ENCODE measurements around the gene CENPU.
A peak's percentile ranks its signal among the peaks of the same experiment; 100 is the strongest.
"Not testable (repeated sequence)": the region's sequence is repeated elsewhere in the genome, so short reads cannot be mapped to it uniquely, and the experiment has no call there.

CENPU gene

DNA sequence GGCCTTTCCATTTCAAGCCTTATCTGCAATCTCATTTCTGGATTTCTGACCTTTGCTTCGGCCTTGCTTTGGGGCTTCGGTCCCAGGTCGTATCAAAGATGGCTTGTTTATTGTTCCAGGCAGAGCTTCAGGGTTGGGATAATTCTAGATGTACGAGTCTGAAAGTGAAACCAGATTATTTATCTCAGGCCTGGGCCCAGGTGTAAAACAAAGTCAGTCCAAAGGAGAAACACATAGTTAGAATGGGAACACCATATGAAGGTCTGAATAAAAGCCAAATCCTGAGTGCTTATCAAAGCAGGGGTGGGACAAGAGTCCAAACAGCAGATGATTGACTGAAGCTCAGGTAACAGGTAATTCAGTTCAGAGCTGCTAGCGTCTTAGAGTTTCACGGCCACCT, 67.2 kb downstream of the CENPU start:
- DNase-seq (ENCODE audit: low read depth), result no peak

DNA sequence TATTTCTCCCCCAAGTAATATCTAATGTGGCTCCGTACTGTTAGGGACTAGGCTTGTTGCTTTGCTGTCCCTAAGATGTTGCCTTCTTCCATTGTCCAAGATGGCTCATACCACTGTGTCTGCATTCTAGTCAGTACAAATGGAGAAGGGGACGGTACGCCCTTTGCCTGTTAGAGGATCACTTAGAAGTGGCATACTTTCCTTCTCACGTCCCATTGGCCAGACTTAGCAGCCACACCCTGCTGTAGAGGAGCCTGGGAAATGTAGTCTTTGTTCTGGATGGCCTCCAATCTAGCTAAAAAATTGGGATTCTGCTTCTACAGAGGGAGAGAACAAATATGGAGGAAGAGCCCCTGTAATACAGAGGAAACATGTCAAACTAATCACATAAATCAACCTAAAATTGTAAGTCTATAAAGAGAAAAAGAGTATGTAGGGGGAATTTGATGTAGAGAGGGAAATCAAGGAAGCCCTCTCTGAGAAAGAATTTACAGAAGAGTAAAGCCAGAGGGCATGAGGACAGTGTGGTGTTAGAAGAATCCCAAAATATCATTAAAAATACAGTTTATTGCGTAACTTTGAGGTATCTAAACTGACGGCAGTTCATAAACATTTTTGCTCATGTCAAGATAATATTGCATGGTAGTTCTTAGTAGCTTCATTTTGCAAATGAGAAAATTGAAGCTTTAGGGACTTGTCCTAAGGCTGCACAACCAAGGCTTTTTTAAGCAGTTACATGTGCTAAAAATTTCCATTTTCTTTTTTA, 69.3 kb downstream of the CENPU start:
- no peak for DNase-seq (ENCODE audit: low read depth)

DNA sequence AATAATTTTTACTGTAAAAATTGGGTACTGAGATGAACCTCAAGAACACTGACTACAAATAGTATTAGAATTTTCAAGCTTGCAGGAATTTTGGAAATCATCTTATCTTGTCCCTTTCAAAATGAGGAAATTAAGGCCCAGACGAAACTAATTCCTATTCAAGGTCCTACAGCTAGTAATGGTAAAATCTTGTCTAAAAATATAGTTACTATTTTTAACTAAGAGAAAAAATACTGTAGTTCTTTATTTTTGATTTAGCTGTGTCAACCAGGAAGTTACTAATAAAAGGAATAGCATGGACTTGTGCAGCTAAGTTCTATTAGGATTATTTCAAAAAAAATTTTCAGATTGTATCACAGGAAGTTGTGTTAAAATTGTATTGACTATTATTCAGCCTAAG, 71.7 kb downstream of the CENPU start:
- DNase-seq (ENCODE audit: low read depth), result no peak

DNA sequence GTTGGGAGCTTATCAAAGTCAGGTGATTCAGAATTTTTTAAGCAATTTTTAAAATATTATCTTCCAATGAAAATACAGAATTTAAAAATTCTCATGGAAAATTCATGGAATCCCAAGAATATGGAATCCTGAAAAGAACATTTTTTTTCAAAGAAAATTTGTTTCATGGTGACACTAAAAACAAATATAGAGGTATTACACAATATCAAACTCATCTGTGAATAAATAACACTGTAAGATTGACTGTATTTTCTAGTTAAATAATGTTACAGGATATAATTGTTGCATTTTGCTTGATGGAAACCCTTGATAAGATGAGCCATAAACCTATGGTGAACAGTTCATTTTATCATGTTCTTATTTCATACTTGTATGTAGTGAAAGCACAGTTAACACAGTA, 72.9 kb downstream of the CENPU start:
- DNase-seq (ENCODE audit: low read depth), result no peak

DNA sequence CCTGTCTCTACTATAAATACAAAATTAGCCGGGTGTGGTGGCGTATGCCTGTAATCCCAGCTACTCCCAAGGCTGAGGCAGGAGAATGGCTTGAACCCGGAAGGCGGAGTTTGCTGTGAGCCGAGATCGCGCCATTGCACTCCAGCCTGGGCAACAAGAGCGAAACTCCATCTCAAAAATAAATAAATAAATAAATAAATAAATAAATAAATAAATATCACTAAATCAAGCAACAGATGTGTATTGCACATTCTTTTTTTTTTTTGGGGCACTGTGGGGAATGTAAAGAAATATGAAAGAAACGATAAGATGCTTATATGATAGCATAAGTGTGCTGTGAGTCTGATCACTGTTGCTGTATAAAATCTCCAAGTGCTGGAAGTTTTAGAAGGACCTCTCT, 76.1 kb downstream of the CENPU start:
- not testable (repeated sequence) for DNase-seq (ENCODE audit: low read depth)

DNA sequence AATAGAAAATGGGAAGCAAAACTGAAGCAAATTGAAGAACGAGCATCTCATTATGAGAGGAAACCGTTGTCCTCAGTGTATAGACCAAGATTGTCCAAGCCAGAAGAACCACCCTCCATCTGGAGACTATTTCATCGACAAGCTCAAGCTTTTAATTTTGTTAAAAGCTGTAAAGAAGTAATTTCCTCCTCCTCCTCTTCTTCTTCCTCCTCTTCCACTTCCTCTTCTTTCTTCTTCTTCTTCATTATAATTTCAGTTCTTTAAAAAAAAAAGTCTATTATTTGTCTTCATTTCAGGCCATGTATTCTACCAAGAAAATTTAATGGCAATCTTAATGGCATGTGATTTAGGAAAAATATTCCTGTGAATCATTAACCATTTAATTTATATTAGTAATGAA, 76.8 kb downstream of the CENPU start:
- no peak for DNase-seq (ENCODE audit: low read depth)

DNA sequence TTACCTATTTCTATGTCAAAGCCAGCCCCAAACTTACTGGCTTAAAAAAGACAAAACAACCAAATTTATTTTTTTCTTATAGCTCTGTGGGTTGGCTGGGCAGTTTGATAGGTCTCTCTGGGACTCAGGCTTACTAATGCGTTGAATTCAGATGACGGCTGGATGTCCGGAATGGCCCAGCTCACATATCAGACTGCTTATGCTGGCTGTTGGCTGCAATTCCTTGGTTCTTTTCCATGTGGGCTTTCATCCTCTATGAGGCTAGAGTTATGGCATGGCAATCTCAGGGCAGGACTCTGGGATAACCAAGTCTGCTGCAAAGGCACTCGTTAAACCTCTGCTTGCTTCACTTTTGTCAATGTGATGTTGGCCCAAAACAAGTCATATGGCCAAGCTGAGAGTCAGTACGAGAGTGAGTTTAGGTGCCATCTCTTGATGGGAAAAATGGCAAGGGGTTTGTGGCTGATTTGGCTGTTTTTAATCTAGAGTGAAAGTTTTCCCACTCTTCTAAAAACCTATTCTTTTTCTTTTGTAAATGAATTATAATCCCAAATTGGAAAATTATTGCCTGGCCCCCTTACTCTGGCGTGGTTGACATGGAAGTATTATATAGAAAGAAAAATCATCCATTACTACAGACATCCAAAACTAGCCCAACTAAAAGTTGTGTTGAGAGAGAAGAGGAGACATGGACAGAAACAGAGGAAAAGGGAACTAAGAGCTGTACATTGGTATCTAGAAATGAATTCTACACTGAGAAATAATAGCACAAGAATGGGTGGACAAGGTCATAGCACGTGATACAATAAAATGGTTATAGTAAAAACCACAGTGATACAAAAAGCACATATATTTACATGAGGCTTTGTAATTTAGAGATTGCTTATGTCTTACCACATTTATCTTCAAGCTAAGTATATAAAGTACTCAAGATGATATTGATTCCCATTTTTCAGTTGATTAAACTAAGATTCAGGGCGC, 77.7 kb downstream of the CENPU start:
- DNase-seq (ENCODE audit: low read depth), result no peak

DNA sequence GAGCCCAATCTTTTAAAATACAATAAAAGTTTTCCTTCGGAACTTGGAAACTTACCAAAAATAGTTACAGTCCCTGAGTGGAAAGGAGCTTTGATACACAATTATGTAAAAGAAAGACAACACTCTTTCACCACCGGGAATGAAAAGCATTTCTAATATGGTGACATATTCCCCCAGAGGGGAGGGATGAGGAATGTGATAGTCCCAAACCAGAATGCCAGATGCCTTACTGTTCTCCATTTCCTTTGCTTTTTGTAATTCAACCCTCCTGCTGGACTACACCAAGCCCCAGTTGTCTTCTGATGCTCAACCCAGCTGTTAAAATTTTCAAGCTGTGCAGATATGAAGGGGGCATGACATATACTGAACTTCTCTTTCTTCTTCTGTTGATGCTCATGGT, 80.2 kb downstream of the CENPU start:
- no peak for DNase-seq (ENCODE audit: low read depth)

DNA sequence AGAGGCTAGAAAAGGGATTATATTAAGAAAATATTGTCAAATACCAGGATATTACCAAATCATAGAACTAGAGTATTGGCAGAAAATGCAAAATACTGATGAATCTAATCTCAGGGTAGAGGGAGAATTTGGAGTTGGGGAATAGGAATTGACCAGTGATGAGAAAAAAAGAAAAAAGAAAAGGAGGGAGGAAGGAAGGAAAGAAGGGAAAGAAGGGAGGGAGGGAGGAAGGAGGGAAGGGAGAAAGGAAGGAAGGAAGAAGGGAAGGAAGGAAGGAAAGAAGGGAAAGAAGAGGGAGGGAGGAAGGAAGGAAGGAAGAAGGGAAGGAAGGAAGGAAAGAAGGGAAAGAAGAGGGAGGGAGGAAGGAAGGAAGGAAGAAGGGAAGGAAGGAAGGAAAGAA, 81.2 kb downstream of the CENPU start:
- DNase-seq (ENCODE audit: low read depth), result not testable (repeated sequence)

DNA sequence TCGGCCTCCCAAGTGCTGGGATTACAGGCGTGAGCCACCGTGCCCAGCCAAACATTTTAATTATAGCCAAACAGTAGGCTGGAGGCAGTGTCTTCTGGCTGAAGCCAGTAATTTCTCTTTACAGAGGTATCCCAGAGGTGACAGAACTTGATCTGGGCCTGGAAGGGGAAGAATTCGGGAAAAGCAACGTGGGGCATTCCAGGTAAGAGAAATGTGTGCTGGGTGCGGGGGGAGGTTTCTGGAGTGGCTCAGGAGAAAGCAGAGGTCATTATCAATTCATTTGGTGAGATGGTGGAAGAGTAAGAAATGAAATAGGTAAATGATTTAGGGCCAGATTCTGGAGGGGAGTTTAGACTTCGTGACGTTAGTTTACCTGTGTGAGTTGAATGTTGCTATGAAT, 82.0 kb downstream of the CENPU start:
- DNase-seq (ENCODE audit: low read depth), result no peak

DNA sequence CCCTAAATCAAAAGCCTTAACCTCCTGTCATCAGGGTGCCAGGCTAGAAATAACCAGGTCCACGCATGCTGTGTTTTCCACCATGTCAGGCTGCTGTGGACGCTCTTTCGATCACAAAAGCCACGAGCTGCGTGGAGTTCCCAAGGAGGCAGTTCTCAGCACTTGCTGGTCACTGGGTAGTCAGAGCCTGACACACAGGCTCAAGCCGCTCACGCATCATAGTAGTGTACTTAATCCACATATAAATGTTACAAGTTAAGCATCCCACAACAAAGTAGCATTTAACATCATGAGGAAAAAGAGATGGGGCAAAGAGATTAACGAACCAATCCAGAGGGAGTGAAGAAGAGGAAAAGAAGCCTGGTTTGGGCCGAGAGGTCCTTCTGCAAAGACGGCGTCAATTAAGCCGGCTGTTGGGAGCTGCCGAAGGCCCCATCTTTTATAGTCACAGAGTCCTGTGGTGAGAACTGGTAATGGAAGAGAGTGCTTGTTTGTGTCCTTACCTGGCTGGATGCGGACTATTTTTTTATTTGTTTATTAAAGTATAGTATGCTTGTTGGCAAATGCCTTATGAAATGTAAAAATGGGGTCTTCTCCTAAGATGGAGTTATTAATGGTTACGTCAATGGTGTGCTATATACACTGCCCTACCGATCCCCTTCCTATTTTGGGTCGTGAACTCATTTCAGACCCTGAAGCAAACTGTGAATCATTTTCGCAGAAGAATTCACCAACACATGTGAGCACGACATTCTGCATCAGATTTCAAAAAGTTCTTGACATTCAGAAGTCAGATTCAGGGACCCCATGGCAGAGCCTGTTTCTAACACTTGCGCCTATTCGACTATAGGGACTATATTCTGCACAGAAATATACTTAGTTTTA, 83.7 kb downstream of the CENPU start:
- DNase-seq (ENCODE audit: low read depth), result no peak

DNA sequence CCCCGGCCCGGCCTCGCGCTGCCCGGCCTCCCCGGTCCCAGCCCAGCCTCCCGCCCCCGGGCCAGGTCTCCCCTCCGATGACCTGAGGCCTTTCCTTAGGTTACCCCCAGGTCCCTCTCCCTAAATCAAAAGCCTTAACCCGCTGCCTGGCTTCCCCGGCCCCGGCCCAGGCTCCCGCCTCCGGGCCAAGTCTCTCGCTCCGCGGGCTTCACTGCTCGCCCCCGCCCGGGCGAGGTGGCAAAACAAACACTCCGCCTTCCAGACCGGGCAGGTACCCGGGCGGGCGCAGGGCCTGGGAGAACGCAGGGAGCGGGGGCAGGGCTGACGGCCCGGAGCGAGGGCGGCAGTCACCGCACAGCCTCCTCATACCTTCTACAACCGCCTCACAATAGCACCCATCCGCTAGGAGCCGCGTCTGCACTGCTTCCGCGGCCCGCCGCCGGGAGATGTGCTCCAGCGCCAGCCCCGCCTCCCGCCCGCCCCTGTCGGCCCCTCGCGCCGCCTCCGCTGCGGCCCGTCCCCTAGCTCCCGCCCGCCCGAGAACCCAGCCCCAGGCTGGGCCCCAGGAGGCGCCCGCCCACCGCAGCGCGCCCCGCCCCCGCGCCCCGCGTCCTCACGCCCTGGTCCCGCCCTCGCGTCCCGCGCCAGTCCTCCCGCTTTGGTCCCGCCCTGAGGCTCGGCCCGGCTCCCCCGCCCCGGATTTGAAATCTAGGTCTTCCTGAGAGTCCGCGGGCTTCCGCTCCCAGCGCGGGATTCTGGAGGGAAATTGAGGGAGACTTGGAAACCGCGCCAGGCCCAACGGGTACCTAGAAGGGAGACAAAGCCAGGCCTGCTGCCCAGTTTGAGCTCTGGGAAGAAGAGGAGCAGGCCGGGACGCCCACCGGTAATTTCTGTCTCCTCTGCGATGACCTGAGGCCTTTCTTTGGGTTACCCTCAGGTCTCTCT, 84.6 kb downstream of the CENPU start, which contains the start of the genes CASP3 and PRIMPOL:
CASP3 (minus strand) TSS at position 422 of the 945 bp plus-strand sequence. CDS start 10,994 bp downstream, outside the sequence.
PRIMPOL (plus strand) TSS at position 713 of the 945 bp plus-strand sequence. CDS start 7,403 bp downstream, outside the sequence.
- DNase-seq (ENCODE audit: low read depth), result peak; percentile 69

DNA sequence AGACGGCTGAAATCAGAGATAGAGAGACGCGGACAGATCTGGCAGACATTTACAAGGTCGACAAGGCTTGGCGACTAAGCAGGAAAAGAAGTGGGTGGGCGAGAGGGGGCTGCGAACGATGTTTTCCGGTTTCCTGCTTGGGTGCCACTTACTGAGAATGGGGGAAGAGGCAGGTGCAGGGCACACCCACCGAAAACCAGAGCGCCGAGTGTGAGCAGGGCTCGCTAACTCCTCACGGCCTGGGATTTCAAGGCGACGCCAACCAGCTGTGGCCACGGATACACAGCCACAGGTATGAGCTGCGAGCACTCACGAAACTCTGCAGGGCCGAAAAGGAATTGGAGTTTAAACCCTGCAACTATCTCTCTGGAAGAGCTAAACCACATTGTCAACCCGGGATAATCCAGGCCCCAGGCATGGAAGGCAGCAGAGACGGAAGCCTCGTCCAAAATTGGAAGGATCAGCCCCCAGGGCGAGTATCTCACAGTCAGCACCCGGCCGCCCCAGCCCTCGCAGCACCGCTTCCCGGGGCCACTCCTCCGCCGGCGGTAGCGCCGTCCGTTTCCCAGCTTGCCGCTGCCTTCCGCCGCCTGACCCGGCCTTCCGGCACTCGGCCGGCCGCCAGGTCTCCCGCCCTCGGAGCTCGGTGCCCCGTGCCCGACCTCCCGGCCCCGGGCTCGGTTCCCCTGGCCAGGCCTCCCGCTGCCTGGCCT, 85.4 kb downstream of the CENPU start:
- DNase-seq (ENCODE audit: low read depth), result peak; percentile 37

DNA sequence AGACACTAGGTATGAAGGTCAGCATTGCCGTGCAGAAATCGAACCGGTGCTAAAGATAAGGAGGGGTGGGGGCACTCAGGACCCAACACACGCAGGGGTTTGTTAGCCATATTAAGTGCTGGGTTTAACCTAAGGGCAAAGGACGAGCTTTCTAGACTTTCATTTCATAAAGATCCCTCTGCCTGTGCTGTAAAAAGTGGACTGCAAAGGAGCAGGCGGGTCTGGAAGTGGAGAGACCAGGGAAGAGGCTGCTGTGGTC, 85.9 kb downstream of the CENPU start:
- no peak for DNase-seq (ENCODE audit: low read depth)

DNA sequence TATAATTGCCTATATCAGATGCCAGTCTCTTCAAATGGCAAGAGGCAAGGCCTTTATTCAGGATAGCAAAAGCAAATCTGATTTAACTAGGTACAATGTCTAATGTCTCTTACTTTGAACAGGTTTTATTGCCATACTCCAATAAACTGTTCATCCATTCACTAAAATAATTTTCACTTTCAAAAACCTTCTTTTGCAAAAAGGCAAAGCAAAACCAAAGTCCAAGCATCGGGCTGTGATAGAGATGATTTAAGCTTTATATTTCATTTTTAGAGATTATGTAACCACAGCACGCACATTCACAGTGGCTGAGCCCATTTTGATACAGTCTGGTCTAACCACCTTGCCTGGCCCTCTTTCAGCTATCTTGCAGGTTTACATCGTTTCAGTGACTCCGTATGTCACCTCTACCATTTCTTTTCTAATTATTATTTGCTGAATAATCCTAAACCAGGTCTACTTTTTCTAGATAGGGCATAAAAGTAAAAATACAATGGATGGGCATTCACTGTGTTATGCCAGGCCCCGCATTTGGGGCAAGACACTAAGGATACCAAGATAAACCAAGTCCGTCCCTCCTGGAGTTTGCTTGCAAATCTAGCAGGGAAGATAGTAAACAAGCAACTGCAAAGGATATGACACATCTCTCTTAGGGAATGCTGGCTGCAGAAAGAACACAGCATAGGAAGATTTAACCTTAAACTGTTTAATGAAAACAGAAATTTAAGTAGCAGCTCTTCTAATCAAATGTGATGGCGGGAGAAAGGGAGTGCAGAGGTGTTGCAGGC, 86.4 kb downstream of the CENPU start:
- DNase-seq (ENCODE audit: low read depth), result no peak

DNA sequence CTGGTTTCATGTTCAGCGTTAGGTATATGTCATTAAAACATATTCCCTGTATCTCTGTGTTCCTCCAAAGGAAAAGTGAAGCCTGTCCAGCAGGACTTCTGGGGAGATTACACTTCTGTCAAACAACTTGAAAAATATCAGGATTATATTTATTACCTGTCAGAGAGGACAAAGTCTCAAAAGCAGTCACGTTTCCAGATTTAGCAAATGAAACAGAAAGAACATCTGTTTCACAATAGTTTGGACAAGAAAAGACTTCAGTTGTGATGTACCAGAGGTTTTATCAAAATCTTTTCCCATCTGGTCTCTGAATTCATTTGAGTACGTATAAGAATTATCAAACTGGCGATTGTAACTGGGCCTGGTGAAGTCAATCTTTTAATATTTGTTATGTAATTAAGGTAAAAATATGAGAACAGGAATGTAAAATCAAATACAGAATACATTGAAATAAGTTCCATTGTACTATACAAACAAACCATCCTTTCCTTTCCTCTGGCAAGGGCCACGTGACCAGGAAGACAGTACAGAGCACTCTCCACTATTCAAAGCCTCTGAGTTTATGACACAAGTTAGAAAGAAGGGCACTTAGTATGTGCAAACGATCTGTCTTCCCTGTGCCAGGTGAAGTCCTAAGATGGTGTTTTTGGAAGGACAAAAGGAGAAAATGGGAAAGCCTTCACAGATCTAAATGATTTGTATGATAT, 87.8 kb downstream of the CENPU start:
- no peak for DNase-seq (ENCODE audit: low read depth)

DNA sequence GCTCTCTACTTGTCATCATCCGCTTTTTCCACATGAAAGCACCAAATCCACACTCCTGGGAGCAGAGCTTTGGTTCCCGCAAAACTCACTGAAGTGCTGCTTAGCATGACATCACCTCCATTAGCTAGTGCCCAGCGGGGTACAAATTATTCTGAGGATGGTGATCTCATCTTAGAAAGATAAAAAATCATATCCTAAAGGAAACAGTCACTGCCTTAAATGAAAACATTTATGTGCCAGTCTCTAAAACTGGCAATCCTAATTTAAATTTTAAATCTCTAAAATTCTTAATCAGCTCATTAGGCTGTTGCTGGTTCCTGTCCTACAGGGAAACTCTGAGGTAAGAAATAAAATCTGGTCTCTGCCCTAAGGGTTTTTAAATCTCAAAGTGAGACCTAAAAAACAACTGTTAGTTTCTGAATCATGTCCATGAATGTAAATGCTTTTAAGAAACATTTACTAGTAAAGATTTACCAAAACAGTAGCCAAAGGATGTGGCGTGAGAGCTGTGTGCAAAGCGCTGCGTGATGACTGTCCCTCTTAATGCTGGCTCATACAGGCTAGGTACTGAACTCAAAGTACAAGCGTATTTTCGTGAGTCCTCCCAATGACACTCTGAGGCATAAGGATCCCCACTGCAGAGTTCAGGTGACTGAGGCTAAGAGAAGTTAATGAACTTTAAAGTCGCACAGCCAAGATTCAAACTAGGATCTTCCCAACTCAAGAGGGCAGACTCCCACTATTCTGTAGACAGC, 89.2 kb downstream of the CENPU start:
- no peak for DNase-seq (ENCODE audit: low read depth)

All from CMK (cell line).